Suprapubic skin (tissue), 4 donors: Measurements from ENCODE around the gene AIMP1.

Experiments used
- POLR2A ChIP-seq, 2 donors: fragments of 450-650 bp; IDR thresholded peaks; one replicate each; pipeline ENCODE4 v1.6.1; 2017; ENCODE audit warnings: antibody characterized with exemption in 2 of 2, mild to moderate bottlenecking in 2 of 2, moderate library complexity in 2 of 2
- POLR2AphosphoS5 ChIP-seq, 3 donors: sonication (generic); formaldehyde crosslinking; IDR thresholded peaks; one replicate each; pipeline ENCODE4 v1.6.1; 2017; ENCODE audit warnings: antibody characterized with exemption in 3 of 3

GRCh38 chr4:106368678-106369077 lies 52.3 kb downstream of the AIMP1 start, which contains the start of gene GIMD1:
- TF ChIP-seq POLR2A (IDR thresholded peaks at IDR 0.05): no peak
- TF ChIP-seq POLR2AphosphoS5 (IDR thresholded peaks at IDR 0.05): no peak
